Measurements from ENCODE around the gene SH3GLB1. TPM values are rescaled to one million over a fixed set of nuclear protein-coding genes. Genes with fewer than 3 reads are reported as not detected.
A peak's percentile ranks its signal among the peaks of the same experiment; 100 is the strongest.

The SH3GLB1 gene
- total and polyA plus RNA-seq, 9 of the 15 experiments (the other 6 are each of a cell fraction or from before 2014, with no cell fraction given) = 8.6 to 34.2 (median 24.2) TPM

- no peak for TF ChIP-seq CREB5 (CRISPR knock-in tag; IDR thresholded peaks at IDR 0.05)
- TF ChIP-seq ZNF644 (tag; IDR thresholded peaks at IDR 0.05; ENCODE audit: low read depth) = no peak
- no peak for TF ChIP-seq SFPQ (IDR thresholded peaks at IDR 0.05; ENCODE audit: low read depth, low read length)
- TF ChIP-seq POLR2A (conservative IDR thresholded peaks at IDR 0.05) = no peak
- TF ChIP-seq ARID3A (IDR thresholded peaks at IDR 0.05; ENCODE audit: borderline replicate concordance, low read depth, low read length) = peak; percentile 77; the same call in 1 of the 2 replicates
- no peak for TF ChIP-seq TSC22D4 (tag; IDR thresholded peaks at IDR 0.05)
- TF ChIP-seq BCOR (IDR thresholded peaks at IDR 0.05) = no peak
- no peak for TF ChIP-seq XRCC4 (IDR thresholded peaks at IDR 0.05; ENCODE audit: extremely low read depth, insufficient read depth, insufficient read length)
- TF ChIP-seq POLR3G (IDR thresholded peaks at IDR 0.05; ENCODE audit: extremely low read depth, insufficient read length, insufficient replicate concordance) = no peak
- no peak for TF ChIP-seq NRF1 (conservative IDR thresholded peaks at IDR 0.05 in 1 of 2, IDR thresholded peaks at IDR 0.05 in 1 of 2)
- TF ChIP-seq SMAD3 (CRISPR knock-in tag; conservative IDR thresholded peaks at IDR 0.05) = no peak
- TF ChIP-seq FOXJ2 (tag; IDR thresholded peaks at IDR 0.05) = no peak
- no peak for TF ChIP-seq KAT8 (IDR thresholded peaks at IDR 0.05; ENCODE audit: low read depth)
- no peak for TF ChIP-seq ZBTB1 (CRISPR knock-in tag; IDR thresholded peaks at IDR 0.05; ENCODE audit: borderline replicate concordance, low read depth)
- no peak for TF ChIP-seq FIP1L1 (IDR thresholded peaks at IDR 0.05; ENCODE audit: low read depth, low read length, poor library complexity, severe bottlenecking)
- TF ChIP-seq BRF2 (IDR thresholded peaks at IDR 0.05; ENCODE audit: borderline replicate concordance, insufficient read depth, insufficient read length) = no peak
- TF ChIP-seq EGR1 (conservative IDR thresholded peaks at IDR 0.05) = no peak
- TF ChIP-seq KDM1A (IDR thresholded peaks at IDR 0.05) = no peak
Observed at GRCh38 chr1:86788300-86789206, 84.2 kb downstream of the SH3GLB1 start (continued).

Data from K562 (cell line).